Stomach smooth muscle (tissue), 2 donors: ENCODE results near the gene RHBDL3.

Source experiments
- H3K27ac ChIP-seq: one replicate; pipeline ENCODE4 v1.7.0; 2013; ENCODE audit warnings: mild to moderate bottlenecking, low read length, inconsistent platforms
- H3K27me3 ChIP-seq, 2 donors: one replicate each; pipeline ENCODE4 v1.7.0; 2013; ENCODE audit warnings: low read length in 2 of 2; ENCODE audit not compliant: insufficient read depth in 2 of 2, control insufficient read depth in 1 of 2
- H3K36me3 ChIP-seq, 2 donors: one replicate each; pipeline ENCODE4 v1.7.0; 2013; ENCODE audit warnings: low read length in 2 of 2; ENCODE audit not compliant: control insufficient read depth in 2 of 2, insufficient read depth in 2 of 2
- H3K4me1 ChIP-seq: one replicate; pipeline ENCODE4 v1.7.0; 2013; ENCODE audit warnings: low read length; ENCODE audit not compliant: control insufficient read depth, insufficient read depth
- H3K4me3 ChIP-seq, 2 donors: one replicate each; pipeline ENCODE4 v1.7.0; 2013; ENCODE audit warnings: low read length in 2 of 2
- H3K9ac ChIP-seq, 2 donors: one replicate each; pipeline ENCODE4 v1.7.0; 2013; ENCODE audit warnings: low read length in 2 of 2, mild to moderate bottlenecking in 1 of 2
- H3K9me3 ChIP-seq, 2 donors: one replicate each; pipeline ENCODE4 v1.7.0; 2013; ENCODE audit warnings: low read length in 2 of 2; ENCODE audit not compliant: control insufficient read depth in 2 of 2
- donor health status: healthy.
- donor health status: Pancreatic carcinoma.

Gene RHBDL3, protein sequence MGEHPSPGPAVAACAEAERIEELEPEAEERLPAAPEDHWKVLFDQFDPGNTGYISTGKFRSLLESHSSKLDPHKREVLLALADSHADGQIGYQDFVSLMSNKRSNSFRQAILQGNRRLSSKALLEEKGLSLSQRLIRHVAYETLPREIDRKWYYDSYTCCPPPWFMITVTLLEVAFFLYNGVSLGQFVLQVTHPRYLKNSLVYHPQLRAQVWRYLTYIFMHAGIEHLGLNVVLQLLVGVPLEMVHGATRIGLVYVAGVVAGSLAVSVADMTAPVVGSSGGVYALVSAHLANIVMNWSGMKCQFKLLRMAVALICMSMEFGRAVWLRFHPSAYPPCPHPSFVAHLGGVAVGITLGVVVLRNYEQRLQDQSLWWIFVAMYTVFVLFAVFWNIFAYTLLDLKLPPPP

DNA sequence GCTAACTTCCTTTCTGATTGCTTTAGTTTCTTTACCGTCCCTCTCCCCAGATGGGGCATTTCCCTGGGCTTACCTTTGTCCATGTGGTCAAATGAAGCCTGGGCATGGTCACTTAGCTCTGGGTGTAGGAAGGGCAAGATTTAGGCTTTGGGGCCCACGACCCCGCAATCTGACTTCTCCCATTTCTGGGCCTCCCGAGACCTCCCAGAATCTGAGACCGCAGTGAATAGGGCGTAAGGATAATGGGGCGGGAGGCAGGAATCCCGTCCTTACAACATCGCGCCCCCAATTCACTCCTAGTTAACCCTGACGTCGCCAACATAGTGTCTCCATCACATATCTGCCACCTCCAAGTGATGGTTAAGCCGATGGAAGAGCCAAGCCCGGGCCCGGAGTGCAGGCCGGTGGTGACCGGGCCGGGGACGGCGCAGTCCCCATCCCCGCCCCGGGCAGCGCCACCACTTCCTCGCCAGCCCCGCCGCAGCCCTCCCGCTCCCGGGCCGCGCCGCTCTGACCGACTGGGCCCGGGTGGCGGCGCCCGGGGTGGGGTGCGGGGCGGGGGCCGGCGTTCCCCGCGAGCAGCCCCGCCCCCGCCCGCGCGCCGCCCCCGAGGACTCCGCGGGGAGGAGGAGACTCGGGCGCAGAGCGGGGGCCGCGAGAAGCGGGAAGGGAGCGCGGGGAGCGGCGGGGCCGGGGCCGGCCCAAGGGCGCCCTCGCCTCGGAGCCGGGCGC is at the start of gene RHBDL3:
TSS of gene RHBDL3 (plus strand) at position 641 of the 732 bp plus-strand sequence. CDS start 358 bp downstream, outside the sequence.
- peak within 1 kb of the TSS; percentile 55 to 74 for H3K4me3 ChIP-seq
- H3K9me3 ChIP-seq: no peaks in the 10 kb centered on the region
- peaks cover 14 to 23% of the 10 kb centered on the region in 2 donors for H3K27me3 ChIP-seq
- H3K36me3 ChIP-seq: no peaks in the 10 kb centered on the region
- peak within 1 kb of the TSS; percentile 64 for H3K9ac ChIP-seq
- no peak within 1 kb of the TSS for H3K27ac ChIP-seq
- H3K4me1 ChIP-seq: peaks cover 17% of the 10 kb centered on the region

DNA sequence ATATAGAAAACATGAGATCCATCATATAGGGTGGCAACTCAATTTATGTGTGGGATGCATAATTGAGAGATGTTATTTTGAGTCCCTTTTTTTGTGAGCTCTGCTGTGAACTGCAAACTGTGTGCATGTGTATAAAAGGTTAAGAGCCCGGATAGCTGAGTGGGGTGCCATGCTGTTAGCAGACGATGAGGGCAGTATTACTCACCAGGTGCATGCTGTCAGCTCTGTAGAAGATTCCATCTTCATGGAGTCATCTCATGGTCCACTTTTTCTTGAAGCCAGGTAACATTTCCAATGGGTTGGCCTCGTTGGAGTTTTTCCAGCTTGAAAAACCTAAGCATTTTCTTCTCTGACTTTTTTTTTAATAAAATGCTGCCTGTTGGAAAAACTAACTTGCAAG is 43.0 kb upstream of the RHBDL3 start:
- no peaks in the 10 kb centered on the region for H3K27me3 ChIP-seq
- no peaks in the 10 kb centered on the region for H3K9me3 ChIP-seq
- H3K27ac ChIP-seq: no peak overlapping the region
- no peak overlapping the region for H3K4me3 ChIP-seq
- H3K4me1 ChIP-seq: no peaks in the 10 kb centered on the region
- H3K36me3 ChIP-seq: peaks cover 2 to 4% of the 10 kb centered on the region in 2 donors
- H3K9ac ChIP-seq: no peak overlapping the region

DNA sequence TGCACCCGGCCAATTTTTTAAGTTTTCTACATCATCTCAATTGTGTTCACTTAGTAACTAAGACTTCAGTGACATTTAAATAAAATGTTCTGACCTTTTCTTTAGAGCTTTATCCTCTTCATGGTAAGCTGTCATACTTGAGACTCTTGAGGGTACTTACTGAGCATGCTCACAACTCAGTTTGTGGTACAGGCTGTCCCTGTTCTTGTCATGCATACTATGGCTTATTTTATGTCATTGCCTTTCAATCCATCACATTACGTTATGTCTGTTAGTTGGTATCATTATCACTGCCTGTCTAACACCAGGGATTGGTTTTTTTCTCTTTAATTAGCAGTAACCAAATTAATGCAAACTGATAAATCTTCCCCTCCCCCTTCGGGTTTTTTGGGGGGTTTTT is 41.9 kb upstream of the RHBDL3 start:
- peaks cover 4 to 9% of the 10 kb centered on the region in 2 donors for H3K36me3 ChIP-seq
- no peak overlapping the region for H3K9ac ChIP-seq
- H3K27ac ChIP-seq: no peak overlapping the region
- H3K4me3 ChIP-seq: no peak overlapping the region
- no peaks in the 10 kb centered on the region for H3K9me3 ChIP-seq
- no peaks in the 10 kb centered on the region for H3K27me3 ChIP-seq
- H3K4me1 ChIP-seq: no peaks in the 10 kb centered on the region

DNA sequence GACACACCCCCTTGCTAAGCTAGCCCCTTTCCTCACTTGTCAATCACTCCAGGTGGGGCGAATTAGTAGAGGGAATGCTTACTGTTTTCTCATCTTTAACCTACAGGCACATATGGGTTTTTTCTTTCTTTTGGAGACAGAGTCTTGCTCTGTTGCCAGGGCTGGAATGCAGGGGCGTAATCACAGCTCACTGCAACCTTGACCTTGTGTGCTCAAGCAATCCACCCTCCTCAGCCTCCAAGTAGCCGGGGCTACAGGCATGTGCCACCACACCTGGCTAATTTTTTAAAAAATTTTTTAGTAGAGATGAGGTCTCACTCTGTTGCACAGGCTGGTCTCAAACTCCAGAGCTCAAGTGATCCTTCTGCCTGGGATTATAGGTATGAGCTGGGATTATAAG is 38.7 kb upstream of the RHBDL3 start:
- H3K4me3 ChIP-seq: no peak overlapping the region
- H3K4me1 ChIP-seq: no peaks in the 10 kb centered on the region
- no peak overlapping the region for H3K27ac ChIP-seq
- H3K9ac ChIP-seq: no peak overlapping the region
- H3K9me3 ChIP-seq: no peaks in the 10 kb centered on the region
- H3K27me3 ChIP-seq: no peaks in the 10 kb centered on the region
- H3K36me3 ChIP-seq: peaks cover 4 to 9% of the 10 kb centered on the region in 2 donors

DNA sequence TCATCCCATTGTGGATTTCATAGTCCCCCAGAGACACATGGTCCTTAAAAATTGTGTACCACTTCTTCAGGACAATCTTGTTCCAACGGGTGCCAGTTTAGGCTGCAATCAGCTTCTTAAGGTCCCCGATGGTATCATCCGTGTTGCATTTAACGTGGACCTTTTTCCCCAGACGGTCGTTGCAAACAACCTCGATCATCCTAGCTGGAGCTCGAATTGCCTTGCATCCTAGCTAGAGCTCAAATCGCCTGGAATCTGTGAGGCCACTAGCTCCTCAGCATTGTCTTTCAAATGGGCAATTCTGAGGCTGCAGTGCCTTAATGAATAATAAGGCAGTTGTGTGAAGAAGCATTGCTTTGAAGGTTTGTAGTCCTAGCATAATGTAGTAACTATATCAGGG is 37.7 kb upstream of the RHBDL3 start:
- no peaks in the 10 kb centered on the region for H3K4me1 ChIP-seq
- peaks cover 4 to 9% of the 10 kb centered on the region in 2 donors for H3K36me3 ChIP-seq
- H3K9ac ChIP-seq: no peak overlapping the region
- H3K27ac ChIP-seq: no peak overlapping the region
- H3K9me3 ChIP-seq: no peaks in the 10 kb centered on the region
- H3K27me3 ChIP-seq: no peaks in the 10 kb centered on the region
- no peak overlapping the region for H3K4me3 ChIP-seq

DNA sequence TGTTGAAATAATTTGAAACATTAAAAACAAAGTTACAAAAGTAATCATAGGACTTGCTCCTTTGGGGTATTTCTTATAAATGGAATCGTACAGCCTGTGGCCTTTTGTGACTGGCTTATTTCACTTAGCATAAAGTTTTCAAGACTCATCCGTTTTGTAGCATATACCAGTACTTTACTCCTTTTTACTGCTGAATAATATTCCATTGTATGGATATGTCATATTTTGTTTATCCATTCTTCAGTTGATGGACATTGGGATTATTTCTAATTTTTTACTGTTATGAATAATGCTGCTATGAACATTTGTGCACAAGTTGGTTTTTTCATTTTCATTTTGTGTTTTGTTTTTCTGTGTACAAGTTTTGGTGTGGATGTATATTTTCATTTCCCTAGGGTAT is 30.0 kb upstream of the RHBDL3 start:
- Histone ChIP-seq H3K9me3 (no peaks in the 10 kb centered on the region), H3K4me3 (no peak overlapping the region), H3K9ac (no peak overlapping the region), H3K27ac (no peak overlapping the region), H3K27me3 (no peaks in the 10 kb centered on the region), H3K4me1 (no peaks in the 10 kb centered on the region), H3K36me3 (no peaks in the 10 kb centered on the region)

DNA sequence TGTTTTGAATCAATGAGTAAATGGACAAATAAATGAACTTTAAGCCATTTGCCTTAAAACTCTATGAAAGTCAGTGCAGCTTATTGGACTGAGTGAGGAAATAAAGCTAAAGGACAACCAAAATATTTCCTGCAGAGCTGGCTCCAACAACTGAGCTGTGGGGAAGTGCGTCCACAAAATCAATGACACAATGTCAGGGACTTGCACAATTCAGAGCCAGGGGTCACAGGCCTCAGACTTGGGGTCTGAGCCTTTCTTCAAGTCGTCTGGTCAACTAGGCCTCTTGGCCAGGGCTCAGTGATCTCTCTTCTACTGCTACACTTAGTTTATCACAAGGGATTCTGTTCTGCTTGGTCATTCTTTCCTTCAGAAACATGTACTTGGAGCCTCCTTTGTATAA is 26.2 kb upstream of the RHBDL3 start:
- Histone ChIP-seq H3K4me3 (no peak overlapping the region), H3K9ac (no peak overlapping the region), H3K9me3 (no peaks in the 10 kb centered on the region), H3K36me3 (no peaks in the 10 kb centered on the region), H3K27ac (no peak overlapping the region), H3K27me3 (no peaks in the 10 kb centered on the region), H3K4me1 (no peaks in the 10 kb centered on the region)

DNA sequence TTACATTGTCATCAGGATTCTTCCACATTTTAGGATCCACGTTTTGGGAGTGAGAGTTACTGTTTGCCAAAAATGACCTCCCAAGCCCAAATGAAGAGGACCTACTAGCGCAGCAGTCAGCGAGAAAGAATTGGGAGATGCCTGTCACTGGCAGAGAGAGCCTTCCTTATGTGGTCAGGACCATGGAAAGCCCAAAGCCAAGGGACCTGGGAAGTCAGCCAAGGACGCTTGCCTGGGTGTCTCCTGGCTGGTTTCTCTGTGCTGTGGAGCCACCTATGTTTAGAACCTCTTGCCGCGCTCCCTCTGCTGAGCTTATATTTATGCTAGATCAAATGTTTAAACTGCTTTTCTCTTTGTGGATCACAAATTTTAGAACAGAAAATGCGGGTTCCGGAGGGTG is 24.9 kb upstream of the RHBDL3 start:
- Histone ChIP-seq H3K27me3 (no peaks in the 10 kb centered on the region), H3K36me3 (no peaks in the 10 kb centered on the region), H3K9ac (no peak overlapping the region), H3K9me3 (no peaks in the 10 kb centered on the region), H3K4me1 (no peaks in the 10 kb centered on the region), H3K4me3 (no peak overlapping the region), H3K27ac (no peak overlapping the region)

DNA sequence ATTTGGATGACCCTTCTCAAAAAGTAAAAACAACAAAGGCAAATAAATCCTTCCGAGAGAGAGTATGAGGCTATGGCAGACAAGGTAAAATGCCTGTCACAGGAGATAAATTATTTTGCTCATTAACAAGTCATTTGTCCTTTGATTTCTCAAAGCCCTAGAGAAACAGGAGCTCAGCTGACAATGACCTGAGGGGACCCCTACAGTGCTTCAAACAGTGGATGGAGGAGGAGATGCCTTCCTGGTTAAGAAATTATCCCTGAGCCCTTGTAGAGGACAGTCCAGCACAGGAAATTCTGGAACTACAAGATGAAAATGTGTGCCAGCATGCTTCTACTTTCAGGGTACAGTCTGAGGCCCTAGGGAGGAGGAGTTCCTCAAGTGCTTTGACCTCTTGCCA is 24.0 kb upstream of the RHBDL3 start:
- no peaks in the 10 kb centered on the region for H3K27me3 ChIP-seq
- H3K9me3 ChIP-seq: no peaks in the 10 kb centered on the region
- no peaks in the 10 kb centered on the region for H3K36me3 ChIP-seq
- H3K27ac ChIP-seq: no peak overlapping the region
- H3K4me3 ChIP-seq: no peak overlapping the region
- no peak overlapping the region for H3K9ac ChIP-seq
- no peaks in the 10 kb centered on the region for H3K4me1 ChIP-seq

DNA sequence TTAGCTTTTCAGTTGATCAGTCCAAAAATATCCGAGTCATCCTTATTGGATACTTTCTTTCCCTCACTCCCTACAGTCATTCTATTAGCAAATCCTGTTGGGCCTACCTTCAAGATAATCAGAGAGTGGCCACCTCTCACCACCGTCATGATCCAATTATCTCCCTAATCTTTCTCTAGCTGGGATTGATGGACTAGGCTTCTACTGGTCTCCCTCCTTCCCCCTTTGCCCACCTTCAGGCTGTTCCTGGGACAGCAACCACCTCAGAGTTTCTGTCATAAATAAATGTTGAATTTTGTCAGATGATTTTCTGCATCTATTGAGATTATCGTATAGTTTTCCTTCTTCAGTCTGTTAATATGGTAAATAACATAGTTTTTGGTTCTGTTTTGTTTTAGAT is 16.2 kb upstream of the RHBDL3 start:
- Histone ChIP-seq H3K4me3 (no peak overlapping the region), H3K27me3 (no peaks in the 10 kb centered on the region), H3K9me3 (no peaks in the 10 kb centered on the region), H3K27ac (no peak overlapping the region), H3K36me3 (no peaks in the 10 kb centered on the region), H3K4me1 (no peaks in the 10 kb centered on the region), H3K9ac (no peak overlapping the region)

DNA sequence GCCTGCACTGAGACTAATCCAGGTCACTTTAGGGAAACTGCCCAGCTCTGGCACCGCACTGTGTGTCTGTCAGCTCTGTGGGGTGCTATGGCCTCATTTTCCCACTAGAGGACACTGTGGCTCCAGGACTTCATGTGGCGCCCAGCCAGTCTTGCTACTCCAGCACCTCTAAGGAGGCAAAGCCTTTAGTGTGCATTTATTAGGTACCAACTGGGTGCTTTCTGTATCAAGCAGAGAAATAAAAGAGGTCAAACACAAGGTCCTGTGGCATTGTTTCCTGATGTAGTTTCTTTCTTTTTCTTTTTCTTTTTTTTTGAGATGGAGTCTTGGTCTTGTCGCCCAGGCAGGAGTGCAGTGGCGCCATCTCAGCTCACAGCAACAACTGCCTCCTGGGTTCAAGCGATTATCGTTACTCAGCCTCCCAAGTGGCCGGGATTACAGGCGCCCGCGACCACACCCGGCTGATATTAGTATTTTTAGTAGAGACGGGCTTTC is 12.5 kb upstream of the RHBDL3 start:
- Histone ChIP-seq H3K4me3 (no peak overlapping the region), H3K27ac (no peak overlapping the region), H3K9me3 (no peaks in the 10 kb centered on the region), H3K9ac (no peak overlapping the region), H3K36me3 (no peaks in the 10 kb centered on the region), H3K4me1 (peaks cover 10% of the 10 kb centered on the region), H3K27me3 (no peaks in the 10 kb centered on the region)
